ENCODE measurements around the gene KCNJ8.
"Not testable (repeated sequence)": the region's sequence is repeated elsewhere in the genome, so short reads cannot be mapped to it uniquely, and the experiment has no call there.

GRCh38 chr12:21794807-21795595, 20.5 kb upstream of the KCNJ8 start:
- TF ChIP-seq CTCF, POLR2A (IDR thresholded peaks at IDR 0.05): not testable (repeated sequence)
